Erythroblast (primary cell): ENCODE results near the gene NPTX1.

Source experiments
- GATA1 ChIP-seq: IDR thresholded peaks from 2 replicates; pipeline ENCODE4 v1.6.1; 2011; ENCODE audit warnings: low read depth, mild to moderate bottlenecking, control low read depth, low read length, moderate library complexity
- POLR2A ChIP-seq: IDR thresholded peaks from 2 replicates; pipeline ENCODE4 v1.6.1; 2011; ENCODE audit warnings: mild to moderate bottlenecking, low read length

GRCh38 chr17:80482555-80483308 is 6.3 kb upstream of the NPTX1 start:
- TF ChIP-seq POLR2A, result no peak
- TF ChIP-seq GATA1, result no peak
